KOPT-K1 (cell line): ENCODE measurements around the gene ANKRD44.
A peak's percentile ranks its signal among the peaks of the same experiment; 100 is the strongest.
"Not testable (repeated sequence)": the region's sequence is repeated elsewhere in the genome, so short reads cannot be mapped to it uniquely, and the experiment has no call there.

Source experiments
- H3K27ac ChIP-seq: fragments of 200-600 bp; sonication (generic); 2 replicates; pipeline ENCODE4 v1.5.1; 2016; ENCODE audit warnings: antibody characterized with exemption, mild to moderate bottlenecking, low read depth, low read length; ENCODE audit not compliant: poor library complexity, severe bottlenecking
- H3K36me3 ChIP-seq: fragments of 200-600 bp; sonication (generic); 2 replicates; pipeline ENCODE4 v1.5.1; 2017; ENCODE audit warnings: antibody characterized with exemption, mild to moderate bottlenecking, low read length, moderate library complexity; ENCODE audit not compliant: insufficient read depth
- H3K9me3 ChIP-seq: fragments of 200-600 bp; sonication (generic); 2 replicates; pipeline ENCODE4 v1.5.1; 2017; ENCODE audit warnings: antibody characterized with exemption, low read length, mild to moderate bottlenecking; ENCODE audit not compliant: insufficient read depth, poor library complexity, severe bottlenecking

Gene ANKRD44

GRCh38 chr2:197034292-197034691 lies 276.3 kb downstream of the ANKRD44 start:
- Histone ChIP-seq H3K9me3 (no peaks in the 10 kb centered on the region), H3K36me3 (no peaks in the 10 kb centered on the region), H3K27ac (no peak overlapping the region)

- H3K27ac ChIP-seq = no peak overlapping the region
- H3K9me3 ChIP-seq = no peaks in the 10 kb centered on the region
- H3K36me3 ChIP-seq = no peaks in the 10 kb centered on the region
Measured at GRCh38 chr2:197033222-197033621, 277.4 kb downstream of the ANKRD44 start.

GRCh38 chr2:197031803-197032202 lies 278.8 kb downstream of the ANKRD44 start:
- Histone ChIP-seq H3K36me3 (no peaks in the 10 kb centered on the region), H3K27ac (peak overlapping the region; percentile 89), H3K9me3 (no peaks in the 10 kb centered on the region)

- no peaks in the 10 kb centered on the region for H3K9me3 ChIP-seq
- no peaks in the 10 kb centered on the region for H3K36me3 ChIP-seq
- H3K27ac ChIP-seq = peak overlapping the region; percentile 89
Measured at GRCh38 chr2:197030090-197030489, 280.5 kb downstream of the ANKRD44 start.

- peaks cover 10% of the 10 kb centered on the region for H3K36me3 ChIP-seq
- no peaks in the 10 kb centered on the region for H3K9me3 ChIP-seq
- peak overlapping the region; percentile 89 for H3K27ac ChIP-seq
Measured at GRCh38 chr2:197028633-197029032, 281.9 kb downstream of the ANKRD44 start.

GRCh38 chr2:197028230-197028629 lies 282.4 kb downstream of the ANKRD44 start:
- H3K27ac ChIP-seq = peak overlapping the region; percentile 89
- H3K36me3 ChIP-seq = peaks cover 10% of the 10 kb centered on the region
- H3K9me3 ChIP-seq = no peaks in the 10 kb centered on the region

- H3K36me3 ChIP-seq = peaks cover 10% of the 10 kb centered on the region
- no peak overlapping the region for H3K27ac ChIP-seq
- no peaks in the 10 kb centered on the region for H3K9me3 ChIP-seq
Measured at GRCh38 chr2:197024206-197024605, 286.4 kb downstream of the ANKRD44 start.

- not testable (repeated sequence) for H3K9me3 ChIP-seq, H3K27ac ChIP-seq
- peaks cover 10% of the 10 kb centered on the region for H3K36me3 ChIP-seq
Measured at GRCh38 chr2:197020921-197021320, 289.7 kb downstream of the ANKRD44 start.

GRCh38 chr2:197013098-197013497 lies 297.5 kb downstream of the ANKRD44 start:
- H3K9me3 ChIP-seq = no peaks in the 10 kb centered on the region
- peak overlapping the region; percentile 22 for H3K27ac ChIP-seq
- H3K36me3 ChIP-seq = no peaks in the 10 kb centered on the region

GRCh38 chr2:197011801-197012641 lies 298.6 kb downstream of the ANKRD44 start:
- Histone ChIP-seq H3K36me3 (no peaks in the 10 kb centered on the region), H3K9me3 (no peaks in the 10 kb centered on the region), H3K27ac (peak overlapping the region; percentile 41)

- no peaks in the 10 kb centered on the region for H3K9me3 ChIP-seq
- H3K27ac ChIP-seq = no peak overlapping the region
- no peaks in the 10 kb centered on the region for H3K36me3 ChIP-seq
Measured at GRCh38 chr2:197011021-197011417, 299.6 kb downstream of the ANKRD44 start.

- no peak overlapping the region for H3K27ac ChIP-seq
- no peaks in the 10 kb centered on the region for H3K9me3 ChIP-seq
- H3K36me3 ChIP-seq = 0 out of 2 replicates have a peak, but pooled peaks cover 5% of the 10 kb centered on the region
Measured at GRCh38 chr2:197010200-197011020, 300.2 kb downstream of the ANKRD44 start.

- not testable (repeated sequence) for H3K9me3 ChIP-seq, H3K27ac ChIP-seq, H3K36me3 ChIP-seq
Measured at GRCh38 chr2:197008741-197009341, 301.7 kb downstream of the ANKRD44 start.

- Histone ChIP-seq H3K27ac (no peak overlapping the region), H3K36me3 (0 out of 2 replicates have a peak, but pooled peaks cover 6% of the 10 kb centered on the region), H3K9me3 (no peaks in the 10 kb centered on the region)
Measured at GRCh38 chr2:197007716-197008628, 302.6 kb downstream of the ANKRD44 start.
